Uterus (tissue), 2 donors: ENCODE data around the gene DMRTC2.

ENCODE experiments used
- POLR2A ChIP-seq, 2 donors: fragments of 450-650 bp; IDR thresholded peaks; one replicate each; pipeline ENCODE4 v1.6.1; 2016; ENCODE audit warnings: antibody characterized with exemption in 2 of 2, mild to moderate bottlenecking in 1 of 2, moderate library complexity in 1 of 2
- TF ChIP-seq, protein P1 (sequence below), 4 experiments: fragments of 200-600 bp in 2 of 4; fragments of 450-650 bp in 2 of 4; sonication (generic) in 2 of 4; IDR thresholded peaks; one replicate each; pipeline ENCODE4 v1.5.1; 2016 to 2019; ENCODE audit warnings: antibody characterized with exemption in 4 of 4, mild to moderate bottlenecking in 2 of 4, moderate library complexity in 1 of 4

GRCh38 chr19:41811036-41811435 is 33.8 kb upstream of the DMRTC2 start:
- TF ChIP-seq POLR2A (IDR thresholded peaks at IDR 0.05) = no peak
- TF ChIP-seq, protein P1, sequence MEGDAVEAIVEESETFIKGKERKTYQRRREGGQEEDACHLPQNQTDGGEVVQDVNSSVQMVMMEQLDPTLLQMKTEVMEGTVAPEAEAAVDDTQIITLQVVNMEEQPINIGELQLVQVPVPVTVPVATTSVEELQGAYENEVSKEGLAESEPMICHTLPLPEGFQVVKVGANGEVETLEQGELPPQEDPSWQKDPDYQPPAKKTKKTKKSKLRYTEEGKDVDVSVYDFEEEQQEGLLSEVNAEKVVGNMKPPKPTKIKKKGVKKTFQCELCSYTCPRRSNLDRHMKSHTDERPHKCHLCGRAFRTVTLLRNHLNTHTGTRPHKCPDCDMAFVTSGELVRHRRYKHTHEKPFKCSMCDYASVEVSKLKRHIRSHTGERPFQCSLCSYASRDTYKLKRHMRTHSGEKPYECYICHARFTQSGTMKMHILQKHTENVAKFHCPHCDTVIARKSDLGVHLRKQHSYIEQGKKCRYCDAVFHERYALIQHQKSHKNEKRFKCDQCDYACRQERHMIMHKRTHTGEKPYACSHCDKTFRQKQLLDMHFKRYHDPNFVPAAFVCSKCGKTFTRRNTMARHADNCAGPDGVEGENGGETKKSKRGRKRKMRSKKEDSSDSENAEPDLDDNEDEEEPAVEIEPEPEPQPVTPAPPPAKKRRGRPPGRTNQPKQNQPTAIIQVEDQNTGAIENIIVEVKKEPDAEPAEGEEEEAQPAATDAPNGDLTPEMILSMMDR (IDR thresholded peaks at IDR 0.05) = no peak
